Activated B cell treated with CpG ODN at 0.5 μM for 24 hours (primary cell): ENCODE data around the gene DUOXA2. TPM values are rescaled to one million over a fixed set of nuclear protein-coding genes. Genes with fewer than 3 reads are reported as not detected.

Source experiments
- ATAC-seq: fragments of 200-7000 bp; cut with Tn5 transposase; one replicate; pipeline ENCODE4 v1.10.0; 2021; ENCODE audit warnings: low read depth, mild to moderate bottlenecking, moderate library complexity
- CTCF ChIA-PET: fragments of 350-600 bp; sonication (Branson Sonifier 250); formaldehyde crosslinking; loops from one replicate; lab custom pipeline; 2021; ENCODE audit warnings: antibody characterized with exemption; lab: Charles Lee
- POLR2A ChIA-PET: fragments of 350-600 bp; sonication (Branson Sonifier 250); formaldehyde crosslinking; loops from one replicate; lab custom pipeline; 2021; ENCODE audit warnings: antibody characterized with exemption; lab: Charles Lee
- DNase-seq: peaks from one replicate; pipeline ENCODE4 v3.0.0; 2022
- H3K27ac Mint-ChIP-seq: one replicate; pipeline ENCODE4 v1.8.0; 2020; ENCODE audit warnings: mixed read lengths
- H3K27me3 Mint-ChIP-seq: one replicate; pipeline ENCODE4 v1.8.0; 2021; ENCODE audit warnings: mixed read lengths
- H3K36me3 Mint-ChIP-seq: one replicate; pipeline ENCODE4 v1.8.0; 2021; ENCODE audit warnings: low read depth, mixed read lengths
- H3K4me1 Mint-ChIP-seq: one replicate; pipeline ENCODE4 v1.8.0; 2021; ENCODE audit warnings: mixed read lengths
- H3K4me3 Mint-ChIP-seq: one replicate; pipeline ENCODE4 v1.8.0; 2020; ENCODE audit warnings: mild to moderate bottlenecking, mixed read lengths
- H3K9me3 Mint-ChIP-seq: one replicate; pipeline ENCODE4 v1.8.0; 2020; ENCODE audit warnings: mixed read lengths
- intact Hi-C: fragments of 100-400 bp; cut with micrococcal nuclease; formaldehyde crosslinking; loops from one replicate; pipeline ENCODE4 v1.15.1; 2024
- total RNA-seq: library from RNA; stranded (reverse); gene quantifications from 2 replicates; pipeline ENCODE4 v1.2.3, GENCODE V29; 2022
- TF ChIP-seq, protein P1 (sequence below): fragments of 200-600 bp; IDR thresholded peaks from one replicate; pipeline ENCODE4 v1.8.0; 2022; ENCODE audit warnings: antibody characterized with exemption, mild to moderate bottlenecking

Gene DUOXA2
- total RNA-seq, 1 donor from 2014 or later: not detected

DNA sequence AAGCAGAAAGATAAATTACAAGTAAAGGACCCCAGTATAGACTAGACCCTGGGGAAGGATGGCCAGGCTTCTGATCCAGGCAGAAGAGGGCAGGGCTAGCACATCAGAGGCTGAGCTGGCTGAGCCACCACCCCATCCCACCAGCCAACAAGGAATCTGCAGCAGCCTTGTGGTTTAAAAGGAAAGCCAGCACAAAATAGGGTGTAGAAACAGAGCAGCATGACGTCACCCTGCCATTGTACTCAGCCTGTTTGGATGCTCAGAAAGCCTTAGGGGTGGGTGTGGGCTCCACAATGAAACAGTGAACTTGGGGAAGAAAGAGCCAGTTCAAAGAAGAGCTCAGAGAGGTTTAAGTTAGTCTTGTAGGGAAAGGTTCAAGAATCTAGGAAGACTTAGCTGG lies 43.8 kb downstream of the DUOXA2 start:
- Mint-ChIP-seq H3K4me1 (peaks cover 6% of the 10 kb centered on the region), H3K9me3 (no peaks in the 10 kb centered on the region), H3K27me3 (no peaks in the 10 kb centered on the region), H3K27ac (no peak overlapping the region), H3K36me3 (peaks cover 10% of the 10 kb centered on the region), H3K4me3 (no peak overlapping the region)
- ChIA-PET CTCF (no interaction called here), POLR2A (interaction anchor here (0.7 kb wide), 1 partner anchor 244 kb away, joined by 7 read pairs; a partner anchor contains a TSS)
- DNase-seq: no peak
- no peak for ATAC-seq
- intact Hi-C loops: no loop called here
- TF ChIP-seq, protein P1, sequence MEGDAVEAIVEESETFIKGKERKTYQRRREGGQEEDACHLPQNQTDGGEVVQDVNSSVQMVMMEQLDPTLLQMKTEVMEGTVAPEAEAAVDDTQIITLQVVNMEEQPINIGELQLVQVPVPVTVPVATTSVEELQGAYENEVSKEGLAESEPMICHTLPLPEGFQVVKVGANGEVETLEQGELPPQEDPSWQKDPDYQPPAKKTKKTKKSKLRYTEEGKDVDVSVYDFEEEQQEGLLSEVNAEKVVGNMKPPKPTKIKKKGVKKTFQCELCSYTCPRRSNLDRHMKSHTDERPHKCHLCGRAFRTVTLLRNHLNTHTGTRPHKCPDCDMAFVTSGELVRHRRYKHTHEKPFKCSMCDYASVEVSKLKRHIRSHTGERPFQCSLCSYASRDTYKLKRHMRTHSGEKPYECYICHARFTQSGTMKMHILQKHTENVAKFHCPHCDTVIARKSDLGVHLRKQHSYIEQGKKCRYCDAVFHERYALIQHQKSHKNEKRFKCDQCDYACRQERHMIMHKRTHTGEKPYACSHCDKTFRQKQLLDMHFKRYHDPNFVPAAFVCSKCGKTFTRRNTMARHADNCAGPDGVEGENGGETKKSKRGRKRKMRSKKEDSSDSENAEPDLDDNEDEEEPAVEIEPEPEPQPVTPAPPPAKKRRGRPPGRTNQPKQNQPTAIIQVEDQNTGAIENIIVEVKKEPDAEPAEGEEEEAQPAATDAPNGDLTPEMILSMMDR: no peak

DNA sequence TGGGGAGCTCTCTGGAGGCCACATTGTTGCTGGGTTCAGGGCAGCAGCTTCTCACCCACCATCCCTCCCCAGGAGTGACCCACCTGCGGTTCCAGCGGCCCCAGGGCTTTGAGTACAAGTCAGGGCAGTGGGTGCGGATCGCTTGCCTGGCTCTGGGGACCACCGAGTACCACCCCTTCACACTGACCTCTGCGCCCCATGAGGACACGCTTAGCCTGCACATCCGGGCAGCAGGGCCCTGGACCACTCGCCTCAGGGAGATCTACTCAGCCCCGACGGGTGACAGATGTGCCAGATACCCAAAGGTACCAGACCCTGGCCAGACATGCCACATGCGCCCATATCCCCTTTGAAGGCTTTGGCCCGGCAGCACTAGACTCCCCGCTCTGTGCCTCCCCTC lies 47.5 kb downstream of the DUOXA2 start:
- no peak overlapping the region for H3K4me3 Mint-ChIP-seq
- peaks cover 21% of the 10 kb centered on the region for H3K4me1 Mint-ChIP-seq
- H3K27ac Mint-ChIP-seq: no peak overlapping the region
- ChIA-PET POLR2A (no interaction called here), CTCF (interaction anchor here (1.5 to 3.5 kb wide), 2 partner anchors 19 to 296 kb away, joined by 4 to 16 read pairs; no protein-coding TSS in a partner anchor)
- DNase-seq (no peak), ATAC-seq (no peak)
- TF ChIP-seq, protein P1: no peak
- intact Hi-C loops: no loop called here
- no peaks in the 10 kb centered on the region for H3K9me3 Mint-ChIP-seq
- peaks cover 10% of the 10 kb centered on the region for H3K36me3 Mint-ChIP-seq
- H3K27me3 Mint-ChIP-seq: no peaks in the 10 kb centered on the region

DNA sequence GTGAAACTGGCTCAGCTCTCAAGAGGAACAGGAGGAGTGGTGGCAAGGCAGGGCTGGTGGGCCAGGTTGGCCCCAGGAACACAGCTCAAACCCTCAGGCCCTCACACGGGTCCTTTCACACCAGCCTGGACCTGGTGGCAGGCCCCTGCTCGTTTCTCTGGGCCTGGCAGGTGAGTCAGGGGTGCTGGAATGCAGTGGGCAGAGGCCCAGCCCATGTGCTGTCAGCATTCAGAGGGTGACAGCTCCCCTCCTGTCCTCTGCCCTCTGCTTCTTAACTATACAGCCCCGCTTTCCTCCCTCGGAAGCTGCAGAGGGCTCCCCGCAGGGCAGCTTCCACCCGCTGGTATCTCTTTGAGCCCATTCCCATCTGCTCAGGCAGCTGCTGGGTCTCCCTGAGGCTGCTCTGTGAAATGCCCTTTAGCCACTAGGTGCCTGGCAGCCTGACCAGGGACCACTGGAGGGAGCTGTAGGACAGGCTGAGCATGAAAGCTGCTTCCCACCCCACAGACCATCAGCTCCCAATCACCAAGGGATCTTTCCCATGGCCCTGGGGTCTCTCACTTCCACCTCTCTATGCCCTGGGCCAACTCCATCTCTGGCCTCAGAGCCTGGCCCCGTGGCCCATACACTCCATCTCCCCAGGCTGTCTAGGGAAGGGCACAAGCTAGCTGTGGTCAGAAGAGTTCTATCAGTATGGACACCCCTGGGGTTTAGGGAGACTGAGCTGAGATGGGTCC lies 48.8 kb downstream of the DUOXA2 start:
- peaks cover 23% of the 10 kb centered on the region for H3K4me1 Mint-ChIP-seq
- intact Hi-C loops: loop anchor here (1.0 kb wide), 5 partner anchors 105 to 451 kb away; no protein-coding TSS in a partner anchor
- TF ChIP-seq, protein P1: no peak
- H3K27me3 Mint-ChIP-seq: no peaks in the 10 kb centered on the region
- peaks cover 10% of the 10 kb centered on the region for H3K36me3 Mint-ChIP-seq
- H3K4me3 Mint-ChIP-seq: no peak overlapping the region
- H3K9me3 Mint-ChIP-seq: no peaks in the 10 kb centered on the region
- ChIA-PET CTCF (interaction anchor here (0.7 to 4.0 kb wide), 27 partner anchors 13 to 451 kb away, joined by 3 to 65 read pairs (median 5); partner anchors contain the start of genes DUOX1 and SHF), POLR2A (interaction anchor here (0.6 to 2.2 kb wide), 4 partner anchors 38 to 498 kb away, joined by 3 to 14 read pairs (median 4); a partner anchor contains a TSS)
- DNase-seq (peak; percentile 48), ATAC-seq (peak; percentile 28)
- H3K27ac Mint-ChIP-seq: no peak overlapping the region

DNA sequence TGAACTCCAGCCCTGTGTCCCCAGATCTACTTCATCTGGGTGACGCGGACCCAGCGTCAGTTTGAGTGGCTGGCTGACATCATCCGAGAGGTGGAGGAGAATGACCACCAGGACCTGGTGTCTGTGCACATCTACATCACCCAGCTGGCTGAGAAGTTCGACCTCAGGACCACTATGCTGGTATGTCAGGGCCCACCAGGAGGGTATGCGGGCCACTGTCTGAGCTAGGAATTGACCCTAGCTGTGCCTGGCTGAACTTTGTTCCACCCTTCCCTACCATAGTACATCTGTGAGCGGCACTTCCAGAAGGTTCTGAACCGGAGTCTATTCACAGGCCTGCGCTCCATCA lies 49.4 kb downstream of the DUOXA2 start:
- H3K9me3 Mint-ChIP-seq: no peaks in the 10 kb centered on the region
- intact Hi-C loops: loop anchor here (1.0 kb wide), 5 partner anchors 105 to 451 kb away; no protein-coding TSS in a partner anchor
- CTCF ChIA-PET: interaction anchor here (0.7 to 4.0 kb wide), 27 partner anchors 13 to 450 kb away, joined by 3 to 65 read pairs (median 5); partner anchors contain the start of genes DUOX1 and SHF
- H3K27ac Mint-ChIP-seq: no peak overlapping the region
- DNase-seq (no peak), ATAC-seq (no peak)
- peaks cover 10% of the 10 kb centered on the region for H3K36me3 Mint-ChIP-seq
- TF ChIP-seq, protein P1: no peak
- POLR2A ChIA-PET: interaction anchor here (0.5 to 2.2 kb wide), 7 partner anchors 31 to 537 kb away, joined by 3 to 14 read pairs (median 4); a partner anchor contains a TSS
- H3K4me1 Mint-ChIP-seq: peaks cover 23% of the 10 kb centered on the region
- H3K27me3 Mint-ChIP-seq: no peaks in the 10 kb centered on the region
- H3K4me3 Mint-ChIP-seq: no peak overlapping the region

DNA sequence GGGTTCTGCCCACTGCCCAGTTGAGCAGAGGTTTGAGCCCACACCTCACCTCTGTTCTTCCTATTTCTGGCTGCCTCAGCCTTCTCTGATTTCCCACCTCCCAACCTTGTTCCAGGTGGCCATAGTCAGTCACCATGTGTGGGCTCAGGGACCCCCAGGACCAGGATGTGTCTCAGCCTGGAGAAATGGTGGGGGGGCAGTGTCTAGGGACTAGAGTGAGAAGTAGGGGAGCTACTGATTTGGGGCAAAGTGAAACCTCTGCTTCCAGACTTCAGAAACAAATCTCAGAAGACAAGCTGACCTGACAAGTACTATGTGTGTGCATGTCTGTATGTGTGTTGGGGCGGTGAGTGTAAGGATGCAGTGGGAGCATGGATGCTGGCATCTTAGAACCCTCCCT lies 50.8 kb downstream of the DUOXA2 start:
- ChIA-PET POLR2A (interaction anchor here (1.1 to 2.0 kb wide), 2 partner anchors 36 to 235 kb away, joined by 3 to 5 read pairs; no protein-coding TSS in a partner anchor), CTCF (interaction anchor here (1.6 to 4.0 kb wide), 4 partner anchors 39 to 292 kb away, joined by 5 to 65 read pairs (median 10); a partner anchor contains a TSS)
- Mint-ChIP-seq H3K27me3 (no peaks in the 10 kb centered on the region), H3K27ac (peak overlapping the region; percentile 72), H3K36me3 (peaks cover 4% of the 10 kb centered on the region), H3K4me1 (peaks cover 31% of the 10 kb centered on the region), H3K9me3 (no peaks in the 10 kb centered on the region), H3K4me3 (peak overlapping the region; percentile 67)
- no peak for ATAC-seq
- no peak for DNase-seq
- intact Hi-C loops: no loop called here
- TF ChIP-seq, protein P1: no peak
